A549 (cell line): ENCODE measurements around the gene WDFY2. TPM values are rescaled to one million over a fixed set of nuclear protein-coding genes. Genes with fewer than 3 reads are reported as not detected.

Source experiments
- ATAC-seq, 2 experiments: fragments of 200-7000 bp in 1 of 2; fragments of >200 bp in 1 of 2; cut with Nextera tagmentation in 1 of 2; cut with Tn5 transposase in 1 of 2; 3 replicates each; pipeline versions ENCODE4 v1.8.0 to v1.9.1; 2018 to 2020; ENCODE audit warnings: mild to moderate bottlenecking in 1 of 2, moderate library complexity in 1 of 2
- CTCF ChIA-PET: fragments of 300-600 bp; sonication (Branson Sonifier 250); formaldehyde crosslinking; extraction: SDS; loops from one replicate; lab custom pipeline; 2021; ENCODE audit warnings: antibody characterized with exemption, inconsistent platforms; lab: Yijun Ruan, JAX
- POLR2A ChIA-PET: fragments of 350-600 bp; formaldehyde crosslinking; extraction: SDS; loops from one replicate; lab custom pipeline; 2021; ENCODE audit warnings: antibody characterized with exemption, inconsistent platforms; lab: Yijun Ruan, JAX
- DNase-seq, 2 experiments: peaks; one replicate each; pipeline versions ENCODE4 v3.0.0 to v3.0.0-alpha.2; 2011 to 2016; ENCODE audit warnings: low read depth in 1 of 2, low spot score in 1 of 2
- FAIRE-seq: peaks from 2 replicates; lab custom pipeline; 2011; peaks lifted over from hg19 to GRCh38; lab: Jason Lieb, UNC
- H3K27ac ChIP-seq, 2 experiments: fragments of >200 bp; sonication (Bioruptor Twin); formaldehyde crosslinking; 3 replicates each; pipeline ENCODE4 v1.5.1; 2016 to 2017
- H3K4me1 ChIP-seq: fragments of >200 bp; sonication (Bioruptor Twin); formaldehyde crosslinking; 3 replicates; pipeline ENCODE4 v1.6.1; 2016
- H3K4me2 ChIP-seq: fragments of >200 bp; sonication (Bioruptor Twin); formaldehyde crosslinking; 3 replicates; pipeline ENCODE4 v1.6.1; 2016
- H3K4me3 ChIP-seq: fragments of >200 bp; sonication (Bioruptor Twin); formaldehyde crosslinking; 3 replicates; pipeline ENCODE4 v1.5.1; 2016
- H3K9me3 ChIP-seq: fragments of >200 bp; sonication (Bioruptor Twin); formaldehyde crosslinking; 3 replicates; pipeline ENCODE4 v1.6.1; 2016
- BHLHE40 ChIP-seq: IDR thresholded peaks from 2 replicates; pipeline ENCODE4 v1.6.1; 2012; ENCODE audit warnings: low read depth, low read length, inconsistent platforms
- CBX8 ChIP-seq: fragments of 200-600 bp; sonication (generic); IDR thresholded peaks from 2 replicates; pipeline ENCODE4 v1.6.1; 2016
- CHD4 ChIP-seq: fragments of 200-600 bp; sonication (generic); IDR thresholded peaks from 2 replicates; pipeline ENCODE4 v1.6.1; 2016; ENCODE audit warnings: antibody characterized with exemption, mild to moderate bottlenecking, borderline replicate concordance
- EHMT2 ChIP-seq: fragments of 200-600 bp; sonication (generic); IDR thresholded peaks from 2 replicates; pipeline ENCODE4 v1.6.1; 2016; ENCODE audit warnings: antibody characterized with exemption, low read depth, mild to moderate bottlenecking, moderate library complexity
- EP300 ChIP-seq, 2 experiments: fragments of >200 bp; sonication (Bioruptor Twin); formaldehyde crosslinking; IDR thresholded peaks; 2 replicates in 1 of 2; 3 replicates in 1 of 2; pipeline ENCODE4 v1.6.1; 2016 to 2017
- HES2 ChIP-seq: fragments of >200 bp; sonication (Bioruptor Twin); formaldehyde crosslinking; IDR thresholded peaks from 2 replicates; pipeline ENCODE4 v1.6.1; 2016
- HEYL ChIP-seq: fragments of 250-450 bp; sonication (Bioruptor Pico); IDR thresholded peaks from 2 replicates; pipeline ENCODE4 v1.8.0; 2021; ENCODE audit warnings: mild to moderate bottlenecking, moderate library complexity
- JUN ChIP-seq, 2 experiments: fragments of >200 bp; sonication (Bioruptor Twin); formaldehyde crosslinking; IDR thresholded peaks; 2 replicates in 1 of 2; 3 replicates in 1 of 2; pipeline ENCODE4 v1.6.1; 2016 to 2017
- JUNB ChIP-seq: fragments of >200 bp; sonication (Bioruptor Twin); formaldehyde crosslinking; IDR thresholded peaks from 2 replicates; pipeline ENCODE4 v1.6.1; 2016
- KDM1A ChIP-seq: fragments of 200-600 bp; sonication (generic); IDR thresholded peaks from 2 replicates; pipeline ENCODE4 v1.6.1; 2016; ENCODE audit warnings: low read depth, mild to moderate bottlenecking
- KDM5A ChIP-seq: fragments of 200-600 bp; sonication (generic); IDR thresholded peaks from 2 replicates; pipeline ENCODE4 v1.6.1; 2016; ENCODE audit warnings: antibody characterized with exemption, mild to moderate bottlenecking
- MAFK ChIP-seq: fragments of 450-650 bp; IDR thresholded peaks from 2 replicates; pipeline ENCODE4 v1.6.1; 2014; ENCODE audit not compliant: partially characterized antibody
- MYC ChIP-seq: IDR thresholded peaks from 2 replicates; pipeline ENCODE4 v1.6.1; 2012; ENCODE audit warnings: mild to moderate bottlenecking, inconsistent platforms, low read length, improper control_type of control experiment, borderline replicate concordance
- NFE2L2 ChIP-seq: fragments of 150-350 bp; conservative IDR thresholded peaks from 2 replicates; pipeline ENCODE4 v1.6.1; 2014; ENCODE audit warnings: low read length
- SREBF2 ChIP-seq: fragments of 450-650 bp; IDR thresholded peaks from 2 replicates; pipeline ENCODE4 v1.6.1; 2014; ENCODE audit warnings: mild to moderate bottlenecking, moderate library complexity
- TFCP2L1 ChIP-seq: fragments of 250-450 bp; sonication (Bioruptor Pico); IDR thresholded peaks from 2 replicates; pipeline ENCODE4 v1.5.0; 2021; ENCODE audit warnings: mild to moderate bottlenecking
- USF2 ChIP-seq: fragments of 450-650 bp; IDR thresholded peaks from 2 replicates; pipeline ENCODE4 v1.6.1; 2014; ENCODE audit warnings: antibody characterized with exemption
- ZSCAN20 ChIP-seq: fragments of 250-450 bp; sonication (Bioruptor Pico); IDR thresholded peaks from 2 replicates; pipeline ENCODE4 v1.8.0; 2022; ENCODE audit warnings: mild to moderate bottlenecking, moderate library complexity
- WGBS: methylation state at CpG from one replicate; pipeline ENCODE4 v1.1.6; 2017; ENCODE audit errors: missing lambda C conversion rate; 5-methylcytosine and 5-hydroxymethylcytosine counted together
- polyA plus RNA-seq, 4 experiments: library from polyadenylated mRNA; depleted of rRNA in 3 of 4; stranded (reverse); fragments of >200 nt; fragmentation: RNase III in 1 of 4; extraction: RNeasy Plus Mini Kit Qiagen cat#74134 plus additional on column Dnase treatment in 1 of 4; gene quantifications; 2 replicates in 3 of 4; 3 replicates in 1 of 4; pipeline ENCODE4 v1.2.3, GENCODE V29; 2011 to 2017
- TF ChIP-seq, protein P1 (sequence below): fragments of 150-350 bp; IDR thresholded peaks from 2 replicates; pipeline ENCODE4 v1.6.1; 2014; ENCODE audit warnings: low read depth, mild to moderate bottlenecking, low read length
- TF ChIP-seq, protein P2 (sequence below): IDR thresholded peaks from 2 replicates; pipeline ENCODE4 v1.6.1; 2012; ENCODE audit warnings: low read depth, borderline replicate concordance

The WDFY2 gene
- polyA plus RNA-seq, 2 of the 4 experiments (the other 2 are of a cell fraction): 5.2 to 8.5 TPM

DNA sequence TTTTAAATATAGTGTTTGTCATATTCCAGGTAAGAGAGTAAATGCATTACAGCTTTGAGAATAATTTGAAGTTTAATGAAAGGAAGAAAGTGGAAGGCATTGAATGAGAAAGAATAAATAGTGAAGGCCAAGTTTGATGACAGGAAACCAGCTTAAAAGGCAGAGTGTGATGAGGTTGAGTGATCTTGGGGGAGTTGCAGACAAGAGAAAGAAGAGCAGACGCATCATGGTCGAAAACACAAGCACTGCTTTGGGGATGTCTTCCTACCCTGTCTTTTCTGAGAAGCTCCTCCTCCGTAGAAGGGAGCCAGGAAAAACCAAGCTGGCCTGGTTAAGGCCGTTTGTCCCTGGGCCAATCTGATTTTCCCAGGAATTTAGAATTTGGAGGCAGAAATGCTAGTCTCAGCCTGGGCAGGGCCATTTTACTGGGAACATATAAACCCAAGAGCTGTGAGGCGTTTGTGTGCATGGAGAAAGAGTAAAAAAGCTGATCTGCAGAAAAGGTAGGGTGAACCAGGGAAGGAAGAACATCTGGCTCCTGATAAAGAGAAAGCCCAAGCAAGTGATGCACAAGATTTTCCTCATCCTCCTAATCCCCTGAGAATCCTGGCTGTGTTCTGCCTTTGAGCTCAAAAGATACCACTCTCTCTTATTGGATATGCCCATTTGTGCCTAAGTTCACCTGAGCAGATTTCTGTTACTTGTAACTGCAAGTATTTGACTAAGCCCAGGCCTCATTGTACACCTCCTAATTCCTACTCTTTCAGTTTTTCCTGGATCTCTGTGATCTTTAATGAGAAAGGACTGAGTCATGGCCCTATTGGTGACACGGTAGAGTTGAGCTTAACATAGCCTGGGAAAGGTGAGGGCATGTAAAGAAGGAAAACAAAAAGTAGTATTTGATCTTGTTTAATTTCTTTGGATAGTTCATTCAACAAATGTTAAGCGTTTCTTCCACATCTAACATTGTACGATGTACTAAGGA is 80.0 kb downstream of the WDFY2 start:
- Histone ChIP-seq H3K4me1 (peaks cover 69% of the 10 kb centered on the region), H3K4me2 (no peak overlapping the region), H3K9me3 (no peaks in the 10 kb centered on the region), H3K4me3 (no peak overlapping the region), H3K27ac (peak overlapping the region in 1 of 2 experiments; percentile 54; a peak in 2 of 6 replicates)
- POLR2A ChIA-PET: no interaction called here
- TF ChIP-seq ZSCAN20 (CRISPR knock-in tag) (no peak), JUN (IDR thresholded peaks at IDR 0.05) (no peak), TFCP2L1 (CRISPR knock-in tag) (no peak), JUNB (no peak), KDM5A (no peak), MYC (no peak), MAFK (no peak), HEYL (CRISPR knock-in tag) (no peak), KDM1A (no peak), SREBF2 (no peak), NFE2L2 (no peak), EP300 (IDR thresholded peaks at IDR 0.05) (no peak), EHMT2 (no peak)
- TF ChIP-seq, protein P1, sequence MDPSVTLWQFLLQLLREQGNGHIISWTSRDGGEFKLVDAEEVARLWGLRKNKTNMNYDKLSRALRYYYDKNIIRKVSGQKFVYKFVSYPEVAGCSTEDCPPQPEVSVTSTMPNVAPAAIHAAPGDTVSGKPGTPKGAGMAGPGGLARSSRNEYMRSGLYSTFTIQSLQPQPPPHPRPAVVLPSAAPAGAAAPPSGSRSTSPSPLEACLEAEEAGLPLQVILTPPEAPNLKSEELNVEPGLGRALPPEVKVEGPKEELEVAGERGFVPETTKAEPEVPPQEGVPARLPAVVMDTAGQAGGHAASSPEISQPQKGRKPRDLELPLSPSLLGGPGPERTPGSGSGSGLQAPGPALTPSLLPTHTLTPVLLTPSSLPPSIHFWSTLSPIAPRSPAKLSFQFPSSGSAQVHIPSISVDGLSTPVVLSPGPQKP: no peak
- DNase-seq (no peak), FAIRE-seq (no peak), ATAC-seq (no peak)
- CTCF ChIA-PET: interaction anchor here (0.6 kb wide), 1 partner anchor 270 kb away, joined by 3 read pairs; no protein-coding TSS in a partner anchor
- 82% methylated on average over 8 of the region's 8 CpGs for WGBS

- Histone ChIP-seq H3K4me3 (no peak overlapping the region), H3K4me2 (peak overlapping the region; percentile 71; the same call in 1 of the 3 replicates), H3K9me3 (no peaks in the 10 kb centered on the region), H3K4me1 (peaks cover 70% of the 10 kb centered on the region), H3K27ac (peak overlapping the region in 1 of 2 experiments; percentile 69; a peak in 2 of 6 replicates)
- CTCF ChIA-PET: no interaction called here
- DNase-seq (no peak), ATAC-seq (no peak), FAIRE-seq (no peak)
- no peak for TF ChIP-seq BHLHE40
- TF ChIP-seq USF2: no peak
- TF ChIP-seq, protein P1: no peak
- no peak for TF ChIP-seq KDM1A
- POLR2A ChIA-PET: no interaction called here
- WGBS: 93% methylated on average over 2 of the region's 2 CpGs
Measured at GRCh38 chr13:51665456-51665855, 81.2 kb downstream of the WDFY2 start.

DNA sequence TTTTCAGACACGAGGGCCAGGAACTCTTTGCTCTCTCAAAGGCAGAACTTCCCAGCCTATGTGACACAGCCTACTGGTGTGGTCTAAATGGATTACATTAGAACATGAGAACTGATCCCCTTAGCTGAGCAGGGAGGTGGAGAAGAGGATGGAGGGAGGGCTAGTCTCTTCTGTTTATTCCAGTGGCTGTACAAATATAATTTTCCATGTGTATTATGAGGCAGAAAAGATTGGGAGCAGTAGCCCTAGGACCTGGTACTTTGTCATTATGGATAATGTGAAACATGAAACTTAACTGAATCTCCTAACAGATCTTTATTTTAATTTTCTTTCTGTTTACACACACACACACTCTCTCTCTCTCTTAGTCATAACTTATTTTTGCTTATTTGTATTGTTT is 82.1 kb downstream of the WDFY2 start:
- 40% methylated on average over 1 of the region's 1 CpG for WGBS
- no peak for DNase-seq
- peak; percentile 34 to 61; a peak in 4 of 6 replicates for ATAC-seq
- ChIA-PET CTCF (no interaction called here), POLR2A (no interaction called here)
- peaks cover 70% of the 10 kb centered on the region for H3K4me1 ChIP-seq
- TF ChIP-seq NFE2L2: no peak
- TF ChIP-seq HES2: no peak
- TF ChIP-seq CBX8: no peak
- TF ChIP-seq MAFK: no peak
- TF ChIP-seq HEYL (CRISPR knock-in tag): no peak
- no peak for TF ChIP-seq JUNB
- TF ChIP-seq, protein P1: no peak
- no peak for TF ChIP-seq USF2
- TF ChIP-seq JUN (IDR thresholded peaks at IDR 0.05): no peak
- TF ChIP-seq, protein P2, sequence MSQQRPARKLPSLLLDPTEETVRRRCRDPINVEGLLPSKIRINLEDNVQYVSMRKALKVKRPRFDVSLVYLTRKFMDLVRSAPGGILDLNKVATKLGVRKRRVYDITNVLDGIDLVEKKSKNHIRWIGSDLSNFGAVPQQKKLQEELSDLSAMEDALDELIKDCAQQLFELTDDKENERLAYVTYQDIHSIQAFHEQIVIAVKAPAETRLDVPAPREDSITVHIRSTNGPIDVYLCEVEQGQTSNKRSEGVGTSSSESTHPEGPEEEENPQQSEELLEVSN: no peak
- no peak for TF ChIP-seq CHD4
- FAIRE-seq: no peak
- no peaks in the 10 kb centered on the region for H3K9me3 ChIP-seq
- no peak overlapping the region for H3K4me3 ChIP-seq
- H3K27ac ChIP-seq: peak overlapping the region; percentile 42 to 69; a peak in 5 of 6 replicates
- H3K4me2 ChIP-seq: peak overlapping the region; percentile 71
